ENCODE data around the gene MAP7.
"Not testable (repeated sequence)": the region's sequence is repeated elsewhere in the genome, so short reads cannot be mapped to it uniquely, and the experiment has no call there.

The MAP7 gene

DNA sequence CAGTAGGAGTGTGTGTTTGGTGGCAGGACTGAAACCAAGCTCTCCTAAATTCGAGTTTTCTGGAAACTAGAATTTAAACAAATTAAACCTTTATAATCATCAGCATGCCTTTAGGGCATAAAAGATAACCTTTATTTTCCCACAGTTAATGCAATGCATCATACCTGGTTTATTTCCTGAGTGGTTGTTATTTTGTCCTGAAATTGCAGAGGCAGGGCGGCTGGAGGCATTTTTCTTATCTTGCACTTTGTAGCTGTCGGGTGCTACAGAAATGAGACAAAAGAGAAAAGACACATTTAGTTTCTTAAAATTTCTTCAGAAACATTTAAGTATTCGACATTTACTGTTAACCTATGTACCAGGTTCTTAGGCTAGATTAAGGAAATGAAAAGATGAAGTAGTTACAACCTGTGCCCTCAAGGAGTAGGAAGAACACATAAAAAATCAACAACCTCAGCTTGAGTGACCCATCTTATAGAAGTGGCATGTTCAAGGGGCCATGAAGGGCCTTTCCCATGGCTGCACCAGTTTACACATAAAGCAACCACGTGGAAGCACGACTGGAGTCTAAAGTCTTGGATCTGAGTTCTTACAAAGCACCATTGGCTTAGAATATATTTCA lies 128.6 kb downstream of the MAP7 start:
- no peak for DNase-seq
- no peak for ATAC-seq

DNA sequence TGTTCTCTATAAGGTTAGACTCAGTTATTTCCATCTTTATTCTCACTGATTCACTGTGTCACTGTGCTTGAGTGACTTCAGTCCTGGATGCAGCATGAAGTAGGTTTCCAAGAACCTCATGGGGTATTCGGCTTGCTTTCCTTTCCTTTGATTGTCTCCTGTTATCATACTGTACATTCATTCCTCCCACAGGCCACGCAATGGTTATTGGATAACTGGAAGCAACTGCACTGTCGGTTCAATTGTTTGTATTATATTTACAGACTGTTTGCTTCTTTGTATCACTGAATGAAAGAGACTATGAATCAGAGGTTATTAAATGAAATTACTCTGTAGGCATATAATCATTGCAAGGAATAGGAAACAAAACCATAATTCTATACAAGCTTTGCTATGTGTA lies 129.4 kb downstream of the MAP7 start:
- ATAC-seq (no peak), DNase-seq (no peak)

GRCh38 chr6:136415351-136416007 lies 134.7 kb downstream of the MAP7 start:
- ATAC-seq (no peak), DNase-seq (no peak)

DNA sequence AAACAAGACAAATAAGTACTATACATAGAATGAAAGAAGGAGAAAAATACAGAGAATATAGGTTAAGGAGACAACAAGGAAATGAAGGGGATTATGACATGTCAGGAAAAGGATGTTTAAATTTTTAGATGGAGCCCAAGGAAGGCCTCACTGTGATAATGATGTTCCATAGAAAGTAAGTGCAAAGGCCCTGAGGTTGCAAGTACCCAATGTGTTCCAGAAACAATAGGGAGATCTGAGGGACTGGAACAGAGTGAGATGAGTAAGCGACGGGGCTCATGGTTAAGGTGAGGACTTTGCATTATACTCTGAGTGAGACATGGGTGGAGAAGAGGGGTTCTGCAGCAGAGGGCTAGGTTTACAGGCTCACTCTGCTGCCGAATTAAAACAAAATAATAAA lies 137.8 kb downstream of the MAP7 start:
- no peak for DNase-seq
- ATAC-seq: no peak

GRCh38 chr6:136411453-136412354 lies 138.5 kb downstream of the MAP7 start:
- ATAC-seq (no peak), DNase-seq (no peak)

DNA sequence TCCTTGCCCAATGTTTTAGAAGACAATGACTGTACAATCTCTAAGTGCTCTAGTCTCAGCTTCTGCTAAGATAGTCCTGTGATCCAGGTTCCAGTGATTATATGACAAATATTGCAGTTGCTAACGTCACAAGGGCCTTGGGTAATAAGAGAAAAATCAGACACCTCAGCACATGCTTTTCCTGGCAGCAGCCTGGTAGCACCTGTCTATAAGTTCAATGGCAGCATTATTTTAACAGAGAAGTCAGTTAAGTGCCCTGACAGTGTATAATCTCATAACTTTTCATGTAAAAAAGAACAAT lies 139.2 kb downstream of the MAP7 start:
- DNase-seq (no peak), ATAC-seq (no peak)

DNA sequence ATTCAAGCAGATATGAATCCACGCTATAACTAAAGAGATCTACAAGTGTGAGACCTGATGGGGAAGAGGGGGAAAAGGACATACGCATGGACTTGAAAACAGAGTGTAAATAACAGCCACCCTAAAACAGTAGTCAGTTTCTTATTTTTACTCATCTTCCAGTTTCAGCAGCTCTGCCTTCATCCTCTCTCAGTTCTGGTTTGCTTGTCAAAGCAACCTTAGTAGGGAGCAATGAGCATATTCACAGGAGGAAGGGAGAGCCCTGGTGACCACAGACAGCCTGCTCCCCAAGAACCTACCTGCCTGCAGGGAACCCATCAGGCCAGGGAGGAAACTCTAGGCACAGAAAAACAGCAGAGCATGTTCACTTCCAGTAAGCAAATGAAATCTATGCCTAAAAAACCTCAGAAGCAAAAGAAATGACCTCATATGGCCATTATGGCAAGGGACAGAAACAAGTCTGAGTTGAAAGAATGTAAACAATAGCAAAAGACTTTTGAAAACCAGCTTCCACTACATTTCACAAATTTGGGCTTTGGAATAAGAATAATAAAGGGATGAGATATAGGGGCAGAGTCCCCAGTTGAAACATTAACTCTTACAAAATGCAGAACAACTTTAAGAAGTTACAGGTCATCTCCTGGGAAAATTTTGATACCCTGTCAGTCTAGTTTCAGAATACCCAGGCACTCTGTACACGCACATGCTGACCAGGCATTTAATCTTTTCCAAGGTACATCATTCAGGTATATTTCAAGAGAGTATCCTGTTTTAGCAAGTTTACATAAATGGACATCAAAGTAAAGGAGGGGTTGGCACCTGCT lies 139.8 kb downstream of the MAP7 start:
- no peak for DNase-seq
- no peak for ATAC-seq

- DNase-seq (no peak), ATAC-seq (no peak)
Measured at GRCh38 chr6:136409597-136409996, 140.6 kb downstream of the MAP7 start.

GRCh38 chr6:136408204-136408603 lies 142.0 kb downstream of the MAP7 start:
- DNase-seq (no peak), ATAC-seq (no peak)

- no peak for DNase-seq
- no peak for ATAC-seq
Measured at GRCh38 chr6:136405420-136406029, 144.7 kb downstream of the MAP7 start.

DNA sequence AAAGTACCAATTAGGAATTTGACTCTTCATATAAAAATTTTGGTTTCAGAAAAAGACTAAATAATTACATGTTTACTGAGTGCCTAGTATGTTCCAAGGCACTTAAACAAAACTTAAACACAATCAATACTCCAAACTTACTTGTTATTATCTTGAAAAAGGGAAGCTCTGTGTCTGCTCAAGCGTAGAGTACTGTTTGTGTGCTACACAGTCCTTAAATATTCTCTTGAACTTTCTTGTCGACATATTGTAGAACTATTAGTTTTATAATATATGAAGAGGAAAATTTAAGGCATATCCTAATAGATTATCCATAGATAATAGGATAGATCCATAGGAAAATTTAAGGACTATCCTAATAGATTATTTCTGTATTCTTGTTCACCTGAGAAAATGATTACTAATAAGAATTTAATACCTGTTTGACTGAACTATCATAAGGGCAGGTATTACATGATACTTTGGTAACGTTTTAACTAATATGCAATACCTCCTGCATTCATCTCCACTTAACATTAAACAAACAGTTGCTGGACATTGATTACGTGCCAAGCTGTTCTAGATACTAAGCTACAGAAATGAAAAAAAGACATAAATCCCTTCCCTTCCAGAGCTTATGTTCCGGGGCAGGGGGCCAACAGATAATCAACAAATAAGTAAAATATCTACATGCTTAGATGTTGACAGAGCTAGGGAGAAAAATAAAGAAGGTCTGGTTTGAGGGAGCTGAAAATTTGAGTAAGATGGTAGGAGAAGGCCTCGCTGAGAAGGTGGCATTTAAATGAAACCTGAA lies 145.4 kb downstream of the MAP7 start:
- no peak for DNase-seq

GRCh38 chr6:136404007-136404406 lies 146.2 kb downstream of the MAP7 start:
- ATAC-seq (no peak), DNase-seq (no peak)

More for the DNA sequence above, 145.4 kb downstream of the MAP7 start:
- no peak for ATAC-seq

DNA sequence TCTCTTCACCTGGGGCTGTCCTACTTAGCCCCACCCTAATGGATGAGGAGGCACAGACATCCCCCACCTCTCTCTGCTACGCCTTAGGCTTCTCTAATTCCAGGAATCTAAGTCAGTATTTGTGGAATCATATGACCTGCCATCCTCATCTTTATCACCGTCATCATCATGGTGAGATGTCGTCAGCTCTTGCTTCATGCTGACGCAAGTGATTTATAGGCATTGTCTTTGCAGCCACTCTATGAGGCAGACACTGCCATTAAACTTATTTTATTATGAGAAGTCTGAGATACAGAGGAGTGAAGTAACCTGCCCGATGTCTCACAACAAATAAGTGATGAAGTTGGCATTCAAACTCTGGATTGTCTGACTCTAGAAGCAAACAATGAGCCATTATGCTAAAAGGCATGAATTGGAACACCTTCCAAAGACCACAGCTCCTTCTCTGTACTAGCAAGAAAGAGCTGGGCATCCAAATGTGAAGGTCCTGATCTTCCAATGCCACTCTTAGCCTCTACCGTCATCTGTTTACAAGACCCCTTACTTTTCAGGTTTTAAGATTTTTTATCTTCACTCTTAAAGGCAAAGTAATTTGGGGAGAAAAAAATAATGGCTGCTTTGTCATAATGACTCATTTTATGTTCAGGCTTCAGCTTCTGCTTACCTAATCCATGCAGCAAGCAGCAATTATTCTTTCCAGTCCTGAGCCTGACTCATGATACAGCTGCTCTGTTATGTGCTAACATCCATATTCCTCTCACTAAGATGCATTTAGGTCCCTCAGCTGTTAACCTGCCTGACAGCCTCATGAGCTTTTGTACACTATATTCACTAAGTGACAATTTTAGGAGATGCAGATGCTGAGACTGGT lies 146.9 kb downstream of the MAP7 start:
- DNase-seq (no peak), ATAC-seq (no peak)

GRCh38 chr6:136401749-136402148 lies 148.5 kb downstream of the MAP7 start:
- ATAC-seq (no peak), DNase-seq (no peak)

GRCh38 chr6:136401236-136401635 lies 149.0 kb downstream of the MAP7 start:
- ATAC-seq, DNase-seq: not testable (repeated sequence)

DNA sequence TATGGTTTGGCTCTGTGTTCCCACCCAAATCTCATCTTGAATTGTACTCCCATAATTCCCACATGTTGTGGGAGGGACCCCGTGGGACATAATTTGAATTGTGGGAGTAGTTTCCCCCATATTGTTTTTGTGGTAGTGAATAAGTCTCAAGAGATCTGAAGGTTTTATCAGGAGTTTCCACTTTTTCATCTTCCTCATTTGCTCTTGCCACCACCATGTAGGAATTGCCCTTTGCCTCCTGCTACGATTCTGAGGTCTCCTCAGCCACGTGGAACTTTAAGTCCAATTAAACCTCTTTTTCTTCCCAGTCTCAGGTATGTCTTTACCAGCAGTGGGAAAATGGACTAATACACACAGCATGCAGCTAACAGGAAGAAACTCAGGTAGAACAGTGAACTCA lies 151.8 kb downstream of the MAP7 start:
- no peak for DNase-seq
- no peak for ATAC-seq

DNA sequence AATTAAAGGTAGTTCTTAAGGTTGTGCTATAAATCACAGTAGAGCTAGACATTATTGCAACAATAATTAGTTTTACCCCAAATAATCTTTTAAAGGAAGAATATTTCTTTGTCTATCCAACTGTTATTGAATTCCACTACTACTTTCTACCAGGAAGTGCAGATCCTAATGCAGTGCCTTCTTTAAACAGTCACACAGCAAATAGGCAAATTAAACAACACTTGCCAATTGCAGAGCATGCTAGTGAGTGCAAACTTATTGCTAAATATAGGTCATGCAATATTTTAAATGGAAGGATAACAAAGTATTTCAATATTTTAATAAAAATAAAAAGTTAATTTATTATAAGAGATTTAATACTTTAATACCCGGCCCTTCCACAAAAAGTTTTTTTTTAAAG lies 153.3 kb downstream of the MAP7 start:
- no peak for DNase-seq
- ATAC-seq: no peak

- ATAC-seq, DNase-seq: not testable (repeated sequence)
Measured at GRCh38 chr6:136390959-136391358, 159.3 kb downstream of the MAP7 start.

- DNase-seq (no peak), ATAC-seq (no peak)
Measured at GRCh38 chr6:136387316-136387715, 162.9 kb downstream of the MAP7 start.

GRCh38 chr6:136383268-136383937 lies 166.8 kb downstream of the MAP7 start:
- ATAC-seq (no peak), DNase-seq (no peak)

All from stimulated activated naive CD8-positive, alpha-beta T cell treated with anti-CD3 and anti-CD28 coated beads, Interleukin-15, Interleukin-2, amounts not matched to agents 100 U/mL and 50 U/mL, for 24 hours (primary cell).